HEK293 (cell line): ENCODE measurements around the gene SLC37A2.

ENCODE experiments used
- CTCF ChIA-PET: fragments of 350-600 bp; formaldehyde crosslinking; extraction: SDS; loops from one replicate; lab custom pipeline; 2021; ENCODE audit warnings: antibody characterized with exemption; lab: Yijun Ruan, JAX
- POLR2A ChIA-PET: fragments of 300-600 bp; formaldehyde crosslinking; extraction: SDS; loops from one replicate; lab custom pipeline; 2020; ENCODE audit warnings: antibody characterized with exemption, inconsistent platforms; lab: Yijun Ruan, JAX
- H3K27ac ChIP-seq: fragments of 200-500 bp; sonication (Bioruptor generic); 2 replicates; pipeline ENCODE4 v1.5.1; 2014; ENCODE audit warnings: low read depth, low read length, control low read depth, inconsistent platforms; ENCODE audit errors: extremely low read depth
- H3K36me3 ChIP-seq, 2 experiments: fragments of 200-500 bp in 1 of 2; sonication (Bioruptor generic) in 1 of 2; 1 replicate in 1 of 2; 2 replicates in 1 of 2; pipeline ENCODE4 v1.5.1; 2014 to 2017; ENCODE audit warnings: inconsistent platforms in 2 of 2, low read length in 2 of 2; ENCODE audit not compliant: control insufficient read depth in 2 of 2, insufficient read depth in 1 of 2
- H3K4me1 ChIP-seq: fragments of 200-500 bp; sonication (Bioruptor generic); 2 replicates; pipeline ENCODE4 v1.5.1; 2014; ENCODE audit warnings: mild to moderate bottlenecking, low read length, inconsistent platforms; ENCODE audit not compliant: control insufficient read depth, insufficient read depth
- H3K4me3 ChIP-seq: 2 replicates; pipeline ENCODE4 v1.5.1; 2011; ENCODE audit warnings: low read depth, mild to moderate bottlenecking, control low read depth, low read length, moderate library complexity
- H3K9me3 ChIP-seq: fragments of 200-500 bp; sonication (Bioruptor generic); 2 replicates; pipeline ENCODE4 v1.5.1; 2014; ENCODE audit warnings: low read depth, low read length, inconsistent platforms; ENCODE audit not compliant: control insufficient read depth, insufficient read depth
- HOXD13 ChIP-seq: sonication (generic); formaldehyde crosslinking; IDR thresholded peaks from 2 replicates; pipeline ENCODE4 v1.8.0; 2022; ENCODE audit warnings: missing genetic modification reagents, borderline replicate concordance
- KLF10 ChIP-seq: fragments of 450-650 bp; IDR thresholded peaks from 2 replicates; pipeline ENCODE4 v1.5.1; 2018; ENCODE audit warnings: missing biosample characterization, mild to moderate bottlenecking, missing genetic modification characterization
- KLF9 ChIP-seq: fragments of 450-650 bp; formaldehyde crosslinking; IDR thresholded peaks from 2 replicates; pipeline ENCODE4 v1.5.1; 2016; ENCODE audit warnings: missing biosample characterization, missing genetic modification characterization, low read depth
- PRDM4 ChIP-seq: fragments of 450-650 bp; formaldehyde crosslinking; IDR thresholded peaks from 2 replicates; pipeline ENCODE4 v1.5.1; 2017; ENCODE audit warnings: missing biosample characterization, missing genetic modification characterization
- SCRT1 ChIP-seq: fragments of 450-650 bp; formaldehyde crosslinking; IDR thresholded peaks from 2 replicates; pipeline ENCODE4 v1.5.1; 2016; ENCODE audit warnings: missing biosample characterization, missing genetic modification characterization, borderline replicate concordance
- SETDB1 ChIP-seq: IDR thresholded peaks from one replicate; pipeline ENCODE4 v1.6.1; 2017; ENCODE audit warnings: mild to moderate bottlenecking, low read length, moderate library complexity, mixed read lengths; ENCODE audit not compliant: insufficient read length
- SP2 ChIP-seq: fragments of 450-650 bp; formaldehyde crosslinking; IDR thresholded peaks from 2 replicates; pipeline ENCODE4 v1.5.1; 2016; ENCODE audit warnings: missing biosample characterization, missing genetic modification characterization
- YY1 ChIP-seq: fragments of 450-650 bp; formaldehyde crosslinking; IDR thresholded peaks from 2 replicates; pipeline ENCODE4 v1.5.1; 2018; ENCODE audit warnings: missing biosample characterization, missing genetic modification characterization
- ZBTB20 ChIP-seq: fragments of 450-650 bp; formaldehyde crosslinking; IDR thresholded peaks from 2 replicates; pipeline ENCODE4 v1.5.1; 2016; ENCODE audit warnings: missing biosample characterization, missing genetic modification characterization
- ZBTB48 ChIP-seq: fragments of 450-650 bp; formaldehyde crosslinking; IDR thresholded peaks from 2 replicates; pipeline ENCODE4 v1.5.1; 2016; ENCODE audit warnings: missing biosample characterization, missing genetic modification characterization
- ZEB2 ChIP-seq: fragments of 450-650 bp; formaldehyde crosslinking; IDR thresholded peaks from 2 replicates; pipeline ENCODE4 v1.5.1; 2016; ENCODE audit warnings: missing biosample characterization, missing genetic modification characterization
- ZIC2 ChIP-seq: fragments of 450-650 bp; formaldehyde crosslinking; IDR thresholded peaks from 2 replicates; pipeline ENCODE4 v1.5.1; 2016; ENCODE audit warnings: missing biosample characterization, missing genetic modification characterization
- ZNF10 ChIP-seq: fragments of 450-650 bp; formaldehyde crosslinking; IDR thresholded peaks from 2 replicates; pipeline ENCODE4 v1.5.1; 2017; ENCODE audit warnings: missing biosample characterization, missing genetic modification characterization
- ZNF155 ChIP-seq: fragments of 450-650 bp; formaldehyde crosslinking; IDR thresholded peaks from 2 replicates; pipeline ENCODE4 v1.5.1; 2016; ENCODE audit warnings: missing biosample characterization, missing genetic modification characterization
- ZNF157 ChIP-seq: fragments of 450-650 bp; formaldehyde crosslinking; IDR thresholded peaks from 2 replicates; pipeline ENCODE4 v1.5.1; 2016; ENCODE audit warnings: missing biosample characterization, missing genetic modification characterization
- ZNF26 ChIP-seq: fragments of 450-650 bp; formaldehyde crosslinking; IDR thresholded peaks from 2 replicates; pipeline ENCODE4 v1.5.1; 2016; ENCODE audit warnings: missing biosample characterization, missing genetic modification characterization
- ZNF350 ChIP-seq: fragments of 450-650 bp; formaldehyde crosslinking; IDR thresholded peaks from 2 replicates; pipeline ENCODE4 v1.5.0; 2017; ENCODE audit warnings: missing biosample characterization, mild to moderate bottlenecking, missing genetic modification characterization
- ZNF394 ChIP-seq: fragments of 450-650 bp; formaldehyde crosslinking; IDR thresholded peaks from 2 replicates; pipeline ENCODE4 v1.5.1; 2016; ENCODE audit warnings: missing biosample characterization, missing genetic modification characterization, mild to moderate bottlenecking, moderate library complexity, borderline replicate concordance
- ZNF544 ChIP-seq: fragments of 450-650 bp; formaldehyde crosslinking; IDR thresholded peaks from 2 replicates; pipeline ENCODE4 v1.5.0; 2017; ENCODE audit warnings: missing biosample characterization, missing genetic modification characterization
- ZNF660 ChIP-seq: fragments of 450-650 bp; IDR thresholded peaks from 2 replicates; pipeline ENCODE4 v1.5.1; 2018; ENCODE audit warnings: missing biosample characterization, mild to moderate bottlenecking, missing genetic modification characterization
- ZNF701 ChIP-seq: fragments of 450-650 bp; formaldehyde crosslinking; IDR thresholded peaks from 2 replicates; pipeline ENCODE4 v1.5.1; 2016; ENCODE audit warnings: missing biosample characterization, missing genetic modification characterization
- ZNF747 ChIP-seq: fragments of 450-650 bp; formaldehyde crosslinking; IDR thresholded peaks from 2 replicates; pipeline ENCODE4 v1.5.1; 2016; ENCODE audit warnings: missing biosample characterization, missing genetic modification characterization
- ZNF777 ChIP-seq: fragments of 450-650 bp; formaldehyde crosslinking; IDR thresholded peaks from 2 replicates; pipeline ENCODE4 v1.5.1; 2017; ENCODE audit warnings: missing biosample characterization, missing genetic modification characterization, borderline replicate concordance
- ZNF843 ChIP-seq: fragments of 450-650 bp; formaldehyde crosslinking; IDR thresholded peaks from 2 replicates; pipeline ENCODE4 v1.5.1; 2016; ENCODE audit warnings: missing biosample characterization, missing genetic modification characterization

The SLC37A2 gene

GRCh38 chr11:125123194-125123946 lies 60.3 kb downstream of the SLC37A2 start:
- POLR2A ChIA-PET = interaction anchor here (0.6 kb wide), 1 partner anchor 178 kb away, joined by 4 read pairs; no protein-coding TSS in a partner anchor

GRCh38 chr11:125123947-125124617 lies 61.0 kb downstream of the SLC37A2 start:
- peak; percentile 24; the same call in 1 of the 2 replicates for TF ChIP-seq SP2 (tag by site-specific recombination)
- TF ChIP-seq SETDB1 = peak; percentile 72
- TF ChIP-seq ZNF394 = no peak
- no peaks in the 10 kb centered on the region for H3K4me1 ChIP-seq
- no peak overlapping the region for H3K27ac ChIP-seq
- CTCF ChIA-PET = interaction anchor here (0.6 to 2.0 kb wide), 11 partner anchors 8 to 330 kb away, joined by 3 to 13 read pairs (median 4); partner anchors contain the start of gene TMEM218
- no peaks in the 10 kb centered on the region for H3K9me3 ChIP-seq
- POLR2A ChIA-PET = no interaction called here
- H3K36me3 ChIP-seq = no peaks in the 10 kb centered on the region
- no peak overlapping the region for H3K4me3 ChIP-seq

More at GRCh38 chr11:125123194-125123946, 60.3 kb downstream of the SLC37A2 start:
- H3K36me3 ChIP-seq = no peaks in the 10 kb centered on the region
- H3K4me1 ChIP-seq = no peaks in the 10 kb centered on the region
- H3K27ac ChIP-seq = no peak overlapping the region
- H3K4me3 ChIP-seq = no peak overlapping the region
- TF ChIP-seq ZNF747 (tag by site-specific recombination) = no peak
- TF ChIP-seq ZNF10 (tag by site-specific recombination) = no peak
- TF ChIP-seq HOXD13 (CRISPR knock-in tag) = no peak
- TF ChIP-seq ZEB2 (tag by site-specific recombination) = no peak
- no peak for TF ChIP-seq ZNF843 (tag by site-specific recombination)
- no peak for TF ChIP-seq ZNF157 (tag by site-specific recombination)
- no peak for TF ChIP-seq ZNF701 (tag by site-specific recombination)
- TF ChIP-seq YY1 = no peak
- TF ChIP-seq ZNF660 = no peak
- TF ChIP-seq ZNF155 (tag by site-specific recombination) = no peak
- TF ChIP-seq ZIC2 (tag by site-specific recombination) = no peak
- no peak for TF ChIP-seq ZNF350 (tag by site-specific recombination)
- TF ChIP-seq ZNF26 = no peak
- CTCF ChIA-PET = interaction anchor here (0.6 to 2.0 kb wide), 8 partner anchors 12 to 993 kb away, joined by 3 to 13 read pairs (median 3); partner anchors contain the start of gene TMEM218
- no peaks in the 10 kb centered on the region for H3K9me3 ChIP-seq

GRCh38 chr11:125124618-125124992 lies 61.5 kb downstream of the SLC37A2 start:
- CTCF ChIA-PET = interaction anchor here (0.6 to 2.0 kb wide), 8 partner anchors 8 to 329 kb away, joined by 3 to 13 read pairs (median 4); partner anchors contain the start of gene TMEM218
- H3K36me3 ChIP-seq = no peaks in the 10 kb centered on the region
- POLR2A ChIA-PET = no interaction called here
- H3K9me3 ChIP-seq = no peaks in the 10 kb centered on the region
- H3K27ac ChIP-seq = no peak overlapping the region
- no peak for TF ChIP-seq SCRT1 (tag by site-specific recombination)
- TF ChIP-seq KLF9 (tag by site-specific recombination) = no peak
- TF ChIP-seq ZNF544 = no peak
- TF ChIP-seq KLF10 = no peak
- TF ChIP-seq ZBTB48 (tag by site-specific recombination) = no peak
- TF ChIP-seq PRDM4 = no peak
- TF ChIP-seq ZBTB20 (tag by site-specific recombination) = no peak
- no peak for TF ChIP-seq ZNF777 (tag by site-specific recombination)
- H3K4me3 ChIP-seq = no peak overlapping the region
- no peaks in the 10 kb centered on the region for H3K4me1 ChIP-seq
